HCT116 (cell line): ENCODE data around the gene SEC11A. TPM values are rescaled to one million over a fixed set of nuclear protein-coding genes. Genes with fewer than 3 reads are reported as not detected.

Source experiments
- ATAC-seq: fragments of 200-7000 bp; cut with Tn5 transposase; 2 replicates; pipeline ENCODE4 v1.9.1; 2020; ENCODE audit warnings: mild to moderate bottlenecking, moderate library complexity
- BruUV-seq: library from RNA; stranded (reverse); fragments of 400-500 nt; replicated peaks from 2 replicates; lab custom pipeline; 2021; lab: Mats Ljungman, UMichigan
- CTCF ChIA-PET: fragments of 300-600 bp; sonication (Branson Sonifier 250); formaldehyde crosslinking; loops from one replicate; lab custom pipeline; 2021; ENCODE audit warnings: antibody characterized with exemption; lab: Charles Lee
- POLR2A ChIA-PET: fragments of 300-600, 350-600 bp; sonication (Branson Sonifier 250); formaldehyde crosslinking; loops from one replicate; lab custom pipeline; 2021; ENCODE audit warnings: antibody characterized with exemption; lab: Charles Lee
- RAD21 ChIA-PET, 2 experiments: fragments of 300-600 bp; sonication (Branson Sonifier 250); formaldehyde crosslinking; loops; one replicate each; lab custom pipeline; 2023; ENCODE audit warnings: low total read pairs in 2 of 2; ENCODE audit not compliant: uncharacterized antibody in 2 of 2, unreplicated experiment in 2 of 2, low non-redundant PET in 1 of 2; lab: Charles Lee
- DNase-seq: peaks from one replicate; pipeline ENCODE4 v3.0.0-alpha.2; 2010; ENCODE audit warnings: low read depth, low spot score
- H2AFZ ChIP-seq: fragments of 200-600 bp; shearing (Covaris generic), sonication (generic); 2 replicates; pipeline ENCODE4 v1.6.1; 2017; ENCODE audit warnings: low read depth, mixed run types, mixed read lengths, antibody characterized with exemption, low read length; ENCODE audit not compliant: poor library complexity, severe bottlenecking
- H3K27ac ChIP-seq: 2 replicates; pipeline ENCODE4 v1.5.1; 2012; ENCODE audit warnings: low read depth, low read length
- H3K27me3 ChIP-seq: fragments of 200-600 bp; sonication (generic); 2 replicates; pipeline ENCODE4 v1.6.1; 2016; ENCODE audit warnings: mixed run types, low read length, mixed read lengths; ENCODE audit not compliant: insufficient read depth
- H3K36me3 ChIP-seq, 2 experiments: fragments of 200-500 bp in 1 of 2; fragments of 200-600 bp in 1 of 2; sonication (Bioruptor generic) in 1 of 2; sonication (generic) in 1 of 2; 2 replicates each; pipeline versions ENCODE4 v1.5.1 to v1.6.1; 2014 to 2016; ENCODE audit warnings: low read length in 2 of 2, inconsistent platforms in 1 of 2, mixed read lengths in 1 of 2, mixed run types in 1 of 2; ENCODE audit not compliant: insufficient read depth in 2 of 2, control insufficient read depth in 1 of 2
- H3K4me1 ChIP-seq, 2 experiments: fragments of 200-600 bp in 1 of 2; sonication (generic) in 1 of 2; 2 replicates each; pipeline versions ENCODE4 v1.5.1 to v1.6.1; 2012 to 2017; ENCODE audit warnings: low read length in 2 of 2, inconsistent platforms in 1 of 2, mild to moderate bottlenecking in 1 of 2, mixed read lengths in 1 of 2, mixed run types in 1 of 2, moderate library complexity in 1 of 2; ENCODE audit not compliant: insufficient read depth in 2 of 2, control insufficient read depth in 1 of 2
- H3K4me2 ChIP-seq: fragments of 200-600 bp; sonication (generic); 2 replicates; pipeline ENCODE4 v1.6.1; 2017; ENCODE audit warnings: mixed run types, low read length, mixed read lengths
- H3K4me3 ChIP-seq, 2 experiments: fragments of 200-600 bp in 1 of 2; sonication (generic) in 1 of 2; replicated peaks in 1 of 2; 2 replicates each; pipeline ENCODE4 v1.5.1; 2011 to 2016; ENCODE audit warnings: low read length in 2 of 2, control low read depth in 1 of 2, low read depth in 1 of 2, mild to moderate bottlenecking in 1 of 2, mixed read lengths in 1 of 2, mixed run types in 1 of 2
- H3K79me2 ChIP-seq: fragments of 200-600 bp; sonication (generic); 2 replicates; pipeline ENCODE4 v1.6.1; 2017; ENCODE audit warnings: mild to moderate bottlenecking, mixed run types, low read length, moderate library complexity, mixed read lengths; ENCODE audit not compliant: insufficient read depth
- H3K9ac ChIP-seq: fragments of 200-600 bp; sonication (generic); 2 replicates; pipeline ENCODE4 v1.6.1; 2016; ENCODE audit warnings: low read length, mixed read lengths
- H3K9me2 ChIP-seq: fragments of 200-600 bp; sonication (generic), shearing (Covaris generic); 2 replicates; pipeline ENCODE4 v1.6.1; 2017; ENCODE audit warnings: mixed run types, mild to moderate bottlenecking, moderate library complexity; ENCODE audit not compliant: insufficient read depth
- H3K9me3 ChIP-seq, 2 experiments: fragments of 200-500 bp in 1 of 2; fragments of 200-600 bp in 1 of 2; sonication (Bioruptor generic) in 1 of 2; sonication (generic) in 1 of 2; 2 replicates each; pipeline ENCODE4 v1.6.1; 2014 to 2017; ENCODE audit warnings: low read length in 2 of 2, mixed read lengths in 2 of 2, inconsistent platforms in 1 of 2, low read depth in 1 of 2, mild to moderate bottlenecking in 1 of 2, mixed run types in 1 of 2, moderate library complexity in 1 of 2; ENCODE audit not compliant: control insufficient read depth in 1 of 2, insufficient read depth in 1 of 2
- H4K20me1 ChIP-seq: fragments of 200-600 bp; sonication (generic), shearing (Covaris generic); 2 replicates; pipeline ENCODE4 v1.6.1; 2017; ENCODE audit warnings: mixed run types, mild to moderate bottlenecking, moderate library complexity; ENCODE audit not compliant: insufficient read depth
- CBX3 ChIP-seq: IDR thresholded peaks from 2 replicates; pipeline ENCODE4 v1.6.1; 2012; ENCODE audit warnings: low read depth
- EGR1 ChIP-seq: IDR thresholded peaks from 2 replicates; pipeline ENCODE4 v1.6.1; 2012; ENCODE audit warnings: low read depth
- ELF1 ChIP-seq: IDR thresholded peaks from 2 replicates; pipeline ENCODE4 v1.6.1; 2012; ENCODE audit warnings: low read depth, borderline replicate concordance
- EZH2 ChIP-seq: fragments of 200-600 bp; sonication (generic); IDR thresholded peaks from 2 replicates; pipeline ENCODE4 v1.6.1; 2017; ENCODE audit warnings: antibody characterized with exemption, mixed run types
- FOSL1 ChIP-seq: IDR thresholded peaks from 2 replicates; pipeline ENCODE4 v1.6.1; 2012; ENCODE audit warnings: low read depth
- POLR2AphosphoS5 ChIP-seq: IDR thresholded peaks from 2 replicates; pipeline ENCODE4 v1.6.1; 2011; ENCODE audit warnings: mild to moderate bottlenecking, low read depth, low read length, moderate library complexity
- SRF ChIP-seq: IDR thresholded peaks from 2 replicates; pipeline ENCODE4 v1.6.1; 2012; ENCODE audit warnings: low read depth
- ZFX ChIP-seq: fragments of 450-650 bp; IDR thresholded peaks from 2 replicates; pipeline ENCODE4 v1.6.1; 2017
- ZNF274 ChIP-seq: fragments of 200-500 bp; sonication (Bioruptor generic); IDR thresholded peaks from 2 replicates; pipeline ENCODE4 v1.6.1; 2014; ENCODE audit warnings: mild to moderate bottlenecking, low read depth, low read length, inconsistent platforms
- intact Hi-C: fragments of 100-400 bp; cut with micrococcal nuclease; formaldehyde crosslinking; loops from 2 replicates; pipeline ENCODE4 v1.10.0; 2022
- total RNA-seq: library from RNA; stranded (reverse); gene quantifications from one replicate; pipeline ENCODE4 v1.2.1, GENCODE V29; 2021; ENCODE audit not compliant: unreplicated experiment
- TF ChIP-seq, protein P1 (sequence below), 3 experiments: fragments of 200-600 bp in 1 of 3; sonication (generic) in 1 of 3; IDR thresholded peaks in 2 of 3; conservative IDR thresholded peaks in 1 of 3; 2 replicates each; pipeline ENCODE4 v1.5.1; 2012 to 2017; ENCODE audit warnings: low read depth in 2 of 3, low read length in 2 of 3, antibody characterized with exemption in 1 of 3, borderline replicate concordance in 1 of 3, control low read depth in 1 of 3, mild to moderate bottlenecking in 1 of 3, mixed read lengths in 1 of 3, mixed run types in 1 of 3, moderate library complexity in 1 of 3; ENCODE audit not compliant: insufficient read depth in 1 of 3

The SEC11A gene
- total RNA-seq, 1 experiment from 2014 or later: 175 TPM

GRCh38 chr15:84620626-84621025 lies 95.3 kb downstream of the SEC11A start:
- BruUV-seq: no TSS peak
- ChIA-PET POLR2A (no interaction called here), CTCF (no interaction called here)
- peaks cover 8 to 18% of the 10 kb centered on the region in 2 experiments; a peak in 3 of 4 replicates for H3K36me3 ChIP-seq
- H4K20me1 ChIP-seq: no peaks in the 10 kb centered on the region
- H3K79me2 ChIP-seq: no peaks in the 10 kb centered on the region; the same call in 1 of the 2 replicates
- no peak overlapping the region for H3K4me3 ChIP-seq
- no peaks in the 10 kb centered on the region for H3K27me3 ChIP-seq
- H2AFZ ChIP-seq: no peak overlapping the region
- no peaks in the 10 kb centered on the region for H3K9me2 ChIP-seq
- H3K4me2 ChIP-seq: no peak overlapping the region
- H3K4me1 ChIP-seq: no peaks in the 10 kb centered on the region
- intact Hi-C loops: no loop called here
- H3K9me3 ChIP-seq: peaks cover 18 to 20% of the 10 kb centered on the region in 2 experiments; a peak in 3 of 4 replicates
- H3K27ac ChIP-seq: no peak overlapping the region
- DNase-seq: no peak
- ATAC-seq: no peak
- TF ChIP-seq CBX3: no peak
- TF ChIP-seq ZFX: no peak
- TF ChIP-seq EZH2: no peak
- no peak for TF ChIP-seq ELF1
- no peak for TF ChIP-seq EGR1
- TF ChIP-seq POLR2AphosphoS5: no peak
- no peak for TF ChIP-seq SRF
- TF ChIP-seq, protein P1, sequence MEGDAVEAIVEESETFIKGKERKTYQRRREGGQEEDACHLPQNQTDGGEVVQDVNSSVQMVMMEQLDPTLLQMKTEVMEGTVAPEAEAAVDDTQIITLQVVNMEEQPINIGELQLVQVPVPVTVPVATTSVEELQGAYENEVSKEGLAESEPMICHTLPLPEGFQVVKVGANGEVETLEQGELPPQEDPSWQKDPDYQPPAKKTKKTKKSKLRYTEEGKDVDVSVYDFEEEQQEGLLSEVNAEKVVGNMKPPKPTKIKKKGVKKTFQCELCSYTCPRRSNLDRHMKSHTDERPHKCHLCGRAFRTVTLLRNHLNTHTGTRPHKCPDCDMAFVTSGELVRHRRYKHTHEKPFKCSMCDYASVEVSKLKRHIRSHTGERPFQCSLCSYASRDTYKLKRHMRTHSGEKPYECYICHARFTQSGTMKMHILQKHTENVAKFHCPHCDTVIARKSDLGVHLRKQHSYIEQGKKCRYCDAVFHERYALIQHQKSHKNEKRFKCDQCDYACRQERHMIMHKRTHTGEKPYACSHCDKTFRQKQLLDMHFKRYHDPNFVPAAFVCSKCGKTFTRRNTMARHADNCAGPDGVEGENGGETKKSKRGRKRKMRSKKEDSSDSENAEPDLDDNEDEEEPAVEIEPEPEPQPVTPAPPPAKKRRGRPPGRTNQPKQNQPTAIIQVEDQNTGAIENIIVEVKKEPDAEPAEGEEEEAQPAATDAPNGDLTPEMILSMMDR (IDR thresholded peaks at IDR 0.05 in 2 of 3, conservative IDR thresholded peaks at IDR 0.05 in 1 of 3; ENCODE audit: borderline replicate concordance in 1 of 3, insufficient read depth in 1 of 3, low read depth in 2 of 3, low read length in 2 of 3): no peak
- TF ChIP-seq ZNF274: no peak
- no peak for TF ChIP-seq FOSL1
- TF ChIP-seq, all 23 proteins: peak for 0
- no peak overlapping the region for H3K9ac ChIP-seq
- RAD21 ChIA-PET: no interaction called here

Other genes with a start within 250 kb of the SEC11A start
- gene ZSCAN2, start 115.1 kb downstream of the SEC11A start, total RNA-seq: 15.5 TPM
- 35.6 TPM for gene WDR73, start 61.9 kb downstream of the SEC11A start, total RNA-seq
- 9.8 TPM for gene NMB, start 57.9 kb downstream of the SEC11A start, total RNA-seq
- 26.4 TPM for gene ZNF592, start 32.5 kb upstream of the SEC11A start, total RNA-seq
- gene ALPK3, start 101.2 kb upstream of the SEC11A start, total RNA-seq: 2.0 TPM
- not detected for gene SLC28A1, start 168.5 kb upstream of the SEC11A start, total RNA-seq